ENCODE data around the gene DOCK9. TPM values are rescaled to one million over a fixed set of nuclear protein-coding genes. Genes with fewer than 3 reads are reported as not detected.

Gene DOCK9, protein sequence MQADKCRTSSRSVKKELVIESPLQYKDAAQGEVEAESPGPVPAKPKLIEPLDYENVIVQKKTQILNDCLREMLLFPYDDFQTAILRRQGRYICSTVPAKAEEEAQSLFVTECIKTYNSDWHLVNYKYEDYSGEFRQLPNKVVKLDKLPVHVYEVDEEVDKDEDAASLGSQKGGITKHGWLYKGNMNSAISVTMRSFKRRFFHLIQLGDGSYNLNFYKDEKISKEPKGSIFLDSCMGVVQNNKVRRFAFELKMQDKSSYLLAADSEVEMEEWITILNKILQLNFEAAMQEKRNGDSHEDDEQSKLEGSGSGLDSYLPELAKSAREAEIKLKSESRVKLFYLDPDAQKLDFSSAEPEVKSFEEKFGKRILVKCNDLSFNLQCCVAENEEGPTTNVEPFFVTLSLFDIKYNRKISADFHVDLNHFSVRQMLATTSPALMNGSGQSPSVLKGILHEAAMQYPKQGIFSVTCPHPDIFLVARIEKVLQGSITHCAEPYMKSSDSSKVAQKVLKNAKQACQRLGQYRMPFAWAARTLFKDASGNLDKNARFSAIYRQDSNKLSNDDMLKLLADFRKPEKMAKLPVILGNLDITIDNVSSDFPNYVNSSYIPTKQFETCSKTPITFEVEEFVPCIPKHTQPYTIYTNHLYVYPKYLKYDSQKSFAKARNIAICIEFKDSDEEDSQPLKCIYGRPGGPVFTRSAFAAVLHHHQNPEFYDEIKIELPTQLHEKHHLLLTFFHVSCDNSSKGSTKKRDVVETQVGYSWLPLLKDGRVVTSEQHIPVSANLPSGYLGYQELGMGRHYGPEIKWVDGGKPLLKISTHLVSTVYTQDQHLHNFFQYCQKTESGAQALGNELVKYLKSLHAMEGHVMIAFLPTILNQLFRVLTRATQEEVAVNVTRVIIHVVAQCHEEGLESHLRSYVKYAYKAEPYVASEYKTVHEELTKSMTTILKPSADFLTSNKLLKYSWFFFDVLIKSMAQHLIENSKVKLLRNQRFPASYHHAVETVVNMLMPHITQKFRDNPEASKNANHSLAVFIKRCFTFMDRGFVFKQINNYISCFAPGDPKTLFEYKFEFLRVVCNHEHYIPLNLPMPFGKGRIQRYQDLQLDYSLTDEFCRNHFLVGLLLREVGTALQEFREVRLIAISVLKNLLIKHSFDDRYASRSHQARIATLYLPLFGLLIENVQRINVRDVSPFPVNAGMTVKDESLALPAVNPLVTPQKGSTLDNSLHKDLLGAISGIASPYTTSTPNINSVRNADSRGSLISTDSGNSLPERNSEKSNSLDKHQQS (N-terminal part only)
- 310 and 311 TPM in 2 replicates for total RNA-seq

GRCh38 chr13:98977568-98978265 is at the start of gene DOCK9:
TSS of gene DOCK9 (minus strand) at chr13:98978064. CDS start at chr13:98977909, 155 bp downstream.
- DNase-seq (ENCODE audit: low read depth, low spot score), result peak; percentile 77

- DNase-seq (ENCODE audit: low read depth, low spot score), result no peak
Measured at GRCh38 chr13:99027260-99027659, 49.4 kb upstream of the DOCK9 start.

DNA sequence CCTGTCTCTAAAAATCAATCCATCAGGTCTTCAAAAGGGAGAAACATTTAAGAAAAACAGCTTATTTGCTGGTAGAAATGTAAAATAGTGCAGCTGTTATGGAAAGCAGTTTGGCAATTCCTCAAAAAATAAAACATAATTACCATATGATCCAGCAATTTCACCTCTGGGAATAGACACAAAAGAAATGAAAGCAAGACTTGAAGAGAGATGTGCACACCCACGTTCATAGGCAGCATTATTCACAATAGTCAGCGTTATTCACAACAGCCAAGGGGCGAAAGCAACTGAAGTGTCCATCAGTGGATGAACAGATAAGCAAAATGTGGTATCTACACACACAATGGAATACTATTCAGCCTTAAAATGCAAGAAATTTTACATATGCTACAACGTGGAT is 45.1 kb upstream of the DOCK9 start:
- DNase-seq (ENCODE audit: low read depth, low spot score), result no peak

GRCh38 chr13:99018418-99019180 is 40.7 kb upstream of the DOCK9 start:
- DNase-seq (ENCODE audit: low read depth, low spot score), result no peak

DNA sequence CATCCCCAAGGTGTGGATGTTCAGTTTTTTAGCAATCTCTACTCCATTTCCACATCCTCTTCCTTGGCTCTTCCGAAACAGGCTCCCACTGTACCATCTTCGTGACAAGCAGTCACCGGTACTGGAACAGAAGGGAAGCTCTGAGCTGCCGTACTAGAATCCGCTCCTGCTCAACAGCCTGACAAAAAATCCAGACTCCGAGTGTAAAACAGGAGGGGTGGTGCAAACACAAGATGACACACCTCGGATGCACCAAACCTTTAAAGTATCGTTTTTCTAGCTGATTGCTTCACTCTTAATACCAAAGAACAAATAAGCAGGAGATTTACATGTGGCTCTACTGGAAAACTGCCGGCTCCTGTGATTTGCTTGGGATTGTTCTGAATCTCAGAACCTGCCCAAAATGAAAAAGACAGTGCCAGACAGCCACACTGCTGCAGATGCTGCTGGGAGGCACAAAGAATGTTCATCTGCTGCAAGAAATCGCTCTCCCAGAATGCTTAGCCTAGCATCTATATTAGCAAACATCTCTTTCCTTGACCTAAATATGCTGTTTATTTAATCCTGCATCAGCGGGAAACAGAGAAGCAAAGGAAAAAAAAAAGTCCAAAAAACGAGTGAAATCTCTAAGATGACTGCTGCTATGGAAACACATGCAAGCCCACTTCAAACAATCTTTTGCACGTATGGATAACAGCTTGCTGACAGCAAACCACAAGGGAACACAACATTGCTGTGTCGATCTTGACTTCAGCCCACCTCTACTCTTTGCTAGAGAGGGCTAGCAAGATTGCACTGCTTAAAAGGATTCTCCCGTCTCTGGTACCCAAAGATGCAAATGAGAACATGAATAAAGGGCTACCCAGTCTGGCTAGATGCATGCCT is 38.0 kb upstream of the DOCK9 start:
- DNase-seq (ENCODE audit: low read depth, low spot score), result no peak

GRCh38 chr13:99014522-99014921 is 36.7 kb upstream of the DOCK9 start:
- no peak for DNase-seq (ENCODE audit: low read depth, low spot score)

- no peak for DNase-seq (ENCODE audit: low read depth, low spot score)
Measured at GRCh38 chr13:99013951-99014350, 36.1 kb upstream of the DOCK9 start.

DNA sequence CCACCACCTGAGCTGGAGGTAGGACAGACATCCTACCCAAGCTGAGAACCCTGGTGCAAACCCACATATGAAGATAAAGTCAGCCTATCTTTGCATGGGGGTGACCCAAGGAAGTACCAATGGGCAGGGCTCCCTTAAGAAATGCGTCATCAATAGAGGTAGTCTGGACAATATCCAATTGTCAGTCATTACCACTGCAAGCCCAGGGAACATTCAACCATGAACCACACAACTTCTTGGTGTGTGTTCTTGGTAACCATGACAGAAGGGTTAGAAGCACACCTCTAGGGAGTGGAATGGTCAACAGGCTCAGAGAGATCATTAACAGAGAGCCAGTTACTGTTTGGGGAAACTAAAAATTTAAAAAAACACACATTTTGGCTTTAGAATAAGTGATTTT is 34.7 kb upstream of the DOCK9 start:
- no peak for DNase-seq (ENCODE audit: low read depth, low spot score)

DNA sequence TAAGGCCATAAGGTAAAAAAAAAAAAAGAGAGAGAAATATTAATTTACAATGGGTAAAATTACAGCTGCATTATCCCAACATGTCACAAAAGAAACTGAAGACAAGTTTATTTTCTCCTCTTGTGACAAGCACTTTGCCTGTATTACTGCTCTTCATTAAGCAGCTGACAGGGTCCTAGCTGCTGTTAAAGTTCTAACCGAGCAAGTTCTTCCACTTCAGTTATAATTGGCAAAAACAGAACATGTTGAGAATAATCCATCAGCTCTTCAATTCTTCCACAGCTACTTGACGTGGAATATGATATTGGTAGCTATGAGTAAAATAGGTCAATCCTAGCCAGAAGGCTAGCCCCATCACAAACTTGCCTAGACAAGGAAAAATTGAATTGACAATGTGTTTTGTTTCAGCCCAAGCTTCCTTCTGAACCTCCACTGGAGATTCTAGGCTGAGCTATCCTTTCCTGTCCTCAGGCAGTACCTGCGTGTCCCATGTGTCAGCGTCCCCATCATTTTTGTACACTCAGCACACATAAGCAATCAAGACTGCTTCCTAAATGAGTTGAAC is 32.2 kb upstream of the DOCK9 start:
- no peak for DNase-seq (ENCODE audit: low read depth, low spot score)

DNA sequence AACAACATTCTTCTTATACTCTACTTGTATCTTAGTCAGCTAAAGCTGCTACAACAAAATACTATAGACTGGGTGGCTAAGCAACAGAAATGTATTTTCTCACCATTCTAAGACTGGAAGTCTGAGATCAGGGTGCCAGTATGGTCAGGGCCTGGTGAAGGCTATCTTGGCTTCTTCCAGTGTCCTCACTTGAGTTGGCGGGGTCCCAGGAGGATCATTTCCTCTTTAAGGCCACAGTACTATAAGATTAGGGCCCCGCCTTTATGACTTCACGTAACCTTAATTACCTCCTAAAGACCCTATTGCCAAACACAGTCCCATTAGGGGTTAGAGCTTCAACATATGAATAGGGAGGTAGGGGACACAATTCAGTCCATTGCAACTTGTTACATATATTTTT is 30.7 kb upstream of the DOCK9 start:
- DNase-seq (ENCODE audit: low read depth, low spot score), result no peak

- no peak for DNase-seq (ENCODE audit: low read depth, low spot score)
Measured at GRCh38 chr13:99007414-99007986, 29.6 kb upstream of the DOCK9 start.

- no peak for DNase-seq (ENCODE audit: low read depth, low spot score)
Measured at GRCh38 chr13:99005609-99006008, 27.7 kb upstream of the DOCK9 start.

DNA sequence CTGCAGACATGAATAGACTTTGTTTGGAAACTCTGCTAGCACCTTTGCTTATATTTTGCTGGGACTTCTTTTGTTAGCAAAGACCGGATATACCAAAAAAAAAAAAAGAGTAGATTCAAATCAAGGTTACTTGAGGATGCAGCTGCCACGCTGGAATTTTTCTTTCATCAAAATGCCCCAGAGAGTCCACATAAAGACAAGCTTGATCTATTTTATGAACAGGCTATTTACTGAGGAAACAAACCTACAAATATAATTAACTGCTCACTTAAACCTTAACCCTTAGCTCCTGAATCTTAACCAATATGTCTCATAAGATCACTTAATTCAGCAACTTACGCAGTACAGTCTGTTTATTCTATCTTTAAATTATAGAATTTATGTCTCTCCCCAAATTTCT is 27.1 kb upstream of the DOCK9 start:
- DNase-seq (ENCODE audit: low read depth, low spot score), result no peak

DNA sequence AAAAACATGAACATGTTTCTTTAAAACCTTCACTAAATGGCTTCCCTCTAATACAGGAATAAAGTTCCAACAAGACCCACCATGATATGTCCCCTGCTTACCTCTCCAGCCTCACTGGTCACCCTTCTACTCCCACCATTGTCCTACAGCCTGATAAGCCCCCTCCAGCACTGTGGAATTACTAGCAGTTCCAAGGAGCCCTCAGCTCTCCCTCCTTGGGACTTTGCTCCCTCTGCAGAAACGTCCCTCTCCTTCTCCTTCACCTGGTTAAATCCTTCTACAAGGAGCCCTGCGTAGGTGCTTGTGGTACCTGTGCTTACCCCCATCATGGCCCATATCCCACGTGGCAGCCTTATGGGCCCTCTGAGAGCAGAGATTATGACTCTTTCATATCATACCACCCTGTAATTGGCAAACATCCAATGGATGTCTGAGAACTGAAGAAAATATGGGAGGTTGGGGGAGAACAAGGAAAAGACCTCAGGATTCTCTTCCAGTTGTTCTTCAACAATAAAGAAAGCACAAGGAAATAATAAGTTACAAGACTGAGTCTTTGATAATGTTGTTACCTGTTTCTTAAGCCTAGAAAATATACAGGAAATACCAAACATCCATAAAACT is 26.1 kb upstream of the DOCK9 start:
- no peak for DNase-seq (ENCODE audit: low read depth, low spot score)

DNA sequence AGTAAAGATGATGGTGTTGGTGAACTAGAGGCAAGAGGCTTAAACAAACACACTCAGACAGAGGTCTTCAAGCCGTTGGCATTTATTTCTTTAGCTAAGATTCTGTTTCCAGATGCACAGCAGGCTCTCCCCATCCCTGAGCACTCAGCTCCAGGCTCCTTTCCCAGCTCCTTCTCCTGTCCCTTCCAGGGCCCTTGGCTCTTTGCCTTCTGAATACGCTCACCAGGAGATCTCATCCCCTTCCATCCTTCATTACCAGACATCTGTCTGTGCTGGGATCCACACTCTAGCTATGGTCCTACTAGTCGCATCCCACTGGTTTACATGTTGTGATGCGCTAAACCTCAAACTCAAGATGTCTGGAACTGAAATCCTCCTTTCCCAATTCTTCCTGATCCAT is 25.3 kb upstream of the DOCK9 start:
- no peak for DNase-seq (ENCODE audit: low read depth, low spot score)

DNA sequence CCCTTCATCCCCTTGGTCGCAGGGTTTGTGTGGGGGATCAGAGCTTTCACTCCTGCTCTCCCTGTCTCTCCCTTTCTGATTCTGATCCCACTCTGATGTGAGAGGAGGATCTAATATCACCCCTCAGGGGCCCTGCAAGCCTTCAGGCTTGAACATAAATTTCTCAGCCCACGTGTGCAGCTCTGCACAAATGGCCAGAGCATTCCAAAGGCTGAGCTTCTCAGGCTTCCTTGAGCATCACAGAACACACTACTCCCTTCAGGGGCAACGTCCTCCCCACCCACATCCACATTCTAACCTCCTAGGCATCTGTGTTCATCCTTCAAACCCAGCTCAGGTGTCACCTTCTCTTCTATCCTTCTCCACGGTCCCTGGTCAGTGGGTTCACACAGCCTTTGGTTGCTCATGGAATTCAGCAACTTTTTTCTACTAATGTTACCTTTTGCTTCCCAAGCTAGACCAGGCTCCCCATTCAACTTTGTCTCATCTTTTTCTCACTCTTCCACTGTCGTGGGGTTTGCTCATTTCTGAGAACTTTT is 24.4 kb upstream of the DOCK9 start:
- DNase-seq (ENCODE audit: low read depth, low spot score), result no peak

- no peak for DNase-seq (ENCODE audit: low read depth, low spot score)
Measured at GRCh38 chr13:99000137-99000536, 22.3 kb upstream of the DOCK9 start.

- no peak for DNase-seq (ENCODE audit: low read depth, low spot score)
Measured at GRCh38 chr13:98999639-98999952, 21.7 kb upstream of the DOCK9 start.

Data from pulmonary artery endothelial cell (primary cell).